Limb (tissue), 2 donors: Measurements from ENCODE around the gene NMUR2.

Source experiments
- DNase-seq, 2 donors: peaks; one replicate each; pipeline ENCODE4 v3.0.0-alpha.2; 2016; ENCODE audit errors: extremely low spot score in 2 of 2

The NMUR2 gene

DNA sequence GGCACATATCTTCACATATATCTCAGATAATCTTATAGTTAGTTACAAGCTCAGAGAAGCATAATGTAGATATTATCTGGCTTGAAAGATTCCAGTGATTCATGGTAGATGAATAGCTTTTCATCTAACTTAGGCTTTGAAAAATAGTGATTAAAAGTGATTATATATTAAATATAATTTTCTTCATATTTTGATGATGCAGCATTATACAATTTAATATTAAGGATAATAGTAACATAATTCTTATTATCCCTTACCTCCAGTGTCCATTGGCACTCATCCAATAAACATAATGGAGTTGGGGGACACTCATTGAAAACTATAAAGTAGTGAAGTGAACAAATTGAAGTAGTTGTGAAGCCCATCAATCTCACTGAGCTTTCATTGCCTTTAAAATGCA lies 35.8 kb downstream of the NMUR2 start:
- no peak for DNase-seq

DNA sequence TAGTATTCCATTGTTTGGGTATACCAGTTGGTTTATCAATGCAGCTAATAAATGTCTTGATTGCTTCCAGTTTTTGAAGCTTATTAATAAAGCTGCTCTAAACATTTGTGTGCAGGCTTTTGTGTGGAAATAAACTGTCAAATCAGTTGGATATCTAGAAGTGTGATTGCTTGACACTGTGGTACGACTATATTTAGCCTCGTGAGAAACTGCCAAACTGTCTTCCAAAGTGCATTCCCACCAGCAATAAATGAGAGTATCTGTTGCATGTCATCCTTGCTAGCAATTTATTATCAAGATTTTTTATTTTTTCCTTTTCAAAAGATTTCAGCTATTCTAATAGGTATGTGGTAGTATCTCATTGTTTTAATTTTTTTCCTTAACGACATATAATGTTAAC lies 37.5 kb downstream of the NMUR2 start:
- no peak for DNase-seq

DNA sequence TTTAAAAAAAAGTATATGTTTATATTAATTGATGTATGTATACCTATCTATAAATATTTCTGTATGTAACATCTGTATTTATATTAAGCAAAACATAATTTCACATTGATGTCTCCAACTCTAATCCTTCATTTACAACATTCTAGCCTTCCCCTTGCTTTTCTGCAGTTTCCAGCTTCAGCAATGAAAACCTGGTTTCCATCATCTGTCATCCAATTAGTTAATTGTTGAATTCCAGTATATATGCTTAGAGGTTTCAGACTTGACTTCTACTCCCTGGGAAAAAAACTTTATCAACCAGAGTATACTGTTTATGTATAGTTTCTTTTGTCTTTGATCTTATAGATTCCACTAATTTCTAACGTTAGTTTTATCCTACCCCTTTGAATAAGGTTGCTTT lies 38.4 kb downstream of the NMUR2 start:
- no peak for DNase-seq

DNA sequence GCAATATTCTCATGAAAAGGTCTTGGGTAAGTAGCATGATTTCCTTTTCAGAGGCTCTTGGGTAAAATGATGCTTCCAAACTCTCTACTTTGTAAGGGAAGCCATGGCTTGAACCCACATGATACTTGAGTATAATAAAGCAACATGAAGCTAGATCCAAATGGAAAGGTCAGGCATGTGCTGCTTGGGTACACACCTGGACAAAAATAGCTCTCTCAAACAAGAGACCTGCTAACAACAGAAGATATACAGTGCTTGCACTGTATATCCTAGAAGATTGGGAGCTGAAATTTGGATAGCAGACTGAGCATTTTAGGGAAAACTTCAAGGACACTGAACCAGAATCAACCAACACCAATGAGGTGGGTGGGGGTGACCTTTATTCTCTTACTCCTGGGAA lies 40.2 kb downstream of the NMUR2 start:
- no peak for DNase-seq

DNA sequence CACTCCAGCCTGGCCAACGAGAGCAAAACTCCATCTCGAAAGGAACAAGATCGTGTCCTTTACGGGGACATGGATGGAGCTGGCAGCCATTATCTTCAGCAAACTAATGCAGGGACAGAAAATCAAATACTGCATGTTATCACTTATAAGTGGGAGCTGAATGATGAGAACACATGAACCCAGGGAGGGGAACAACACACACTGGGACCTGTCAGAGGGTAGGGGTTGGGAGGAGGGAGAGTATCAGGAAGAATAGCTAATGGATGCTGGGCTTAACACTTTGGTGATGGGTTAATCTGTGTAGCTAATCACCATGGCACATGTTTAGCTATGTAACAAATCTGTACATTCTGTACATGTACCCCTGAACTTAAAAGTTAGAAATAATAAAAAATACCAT lies 40.9 kb downstream of the NMUR2 start:
- DNase-seq: no peak

DNA sequence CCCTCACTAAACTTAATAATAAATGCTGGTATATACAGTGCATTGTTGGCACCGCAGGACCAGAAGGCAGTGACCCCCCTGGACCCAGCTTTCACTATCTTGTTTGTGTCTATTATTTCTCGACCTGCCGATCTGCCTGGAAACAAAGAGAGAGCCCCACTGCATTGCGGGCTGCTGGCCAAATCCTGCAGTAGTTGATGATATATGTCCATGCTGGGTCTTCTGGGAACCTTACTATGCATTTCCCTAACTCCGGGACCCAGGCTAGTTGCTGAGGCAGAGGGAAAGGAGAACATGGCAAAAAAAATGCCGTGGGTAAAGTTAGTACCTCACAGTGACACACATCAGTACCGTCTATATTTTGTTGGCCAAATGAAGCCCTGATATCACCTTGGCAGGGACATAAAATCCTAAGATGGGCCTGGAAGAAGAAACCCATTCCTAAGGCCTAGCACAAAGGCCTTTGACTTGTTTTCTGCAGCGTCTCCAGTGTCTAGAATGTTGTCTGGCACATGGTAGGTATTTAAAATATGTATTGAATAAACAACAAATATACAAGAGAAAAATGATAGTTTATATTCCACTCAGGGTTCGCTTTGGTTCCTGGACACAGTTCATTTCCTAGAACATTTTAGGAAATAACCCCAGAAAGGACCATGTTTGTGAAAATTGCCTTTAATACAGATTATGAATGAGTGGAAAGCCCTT lies 46.1 kb downstream of the NMUR2 start:
- DNase-seq: peak in 1 of 2 donors; percentile 32

DNA sequence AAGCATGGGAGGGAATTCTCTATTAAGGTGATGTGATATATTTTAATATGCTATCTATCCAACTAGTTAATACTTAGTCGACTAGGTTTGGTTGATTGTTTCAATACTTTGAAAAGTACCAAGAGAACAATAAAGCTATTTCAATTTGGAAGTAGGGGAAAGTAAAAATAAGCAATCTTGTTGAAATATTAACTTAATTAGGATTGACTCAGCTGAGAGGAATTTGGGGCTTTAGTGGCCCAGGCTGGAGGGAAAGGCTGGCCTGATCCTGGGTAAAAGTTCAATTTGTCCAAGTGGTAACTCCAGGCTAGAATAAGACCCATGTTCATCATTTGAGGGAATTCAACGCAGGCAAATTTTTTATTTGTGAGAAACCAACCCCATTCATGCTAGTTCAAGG lies 48.6 kb downstream of the NMUR2 start:
- no peak for DNase-seq

DNA sequence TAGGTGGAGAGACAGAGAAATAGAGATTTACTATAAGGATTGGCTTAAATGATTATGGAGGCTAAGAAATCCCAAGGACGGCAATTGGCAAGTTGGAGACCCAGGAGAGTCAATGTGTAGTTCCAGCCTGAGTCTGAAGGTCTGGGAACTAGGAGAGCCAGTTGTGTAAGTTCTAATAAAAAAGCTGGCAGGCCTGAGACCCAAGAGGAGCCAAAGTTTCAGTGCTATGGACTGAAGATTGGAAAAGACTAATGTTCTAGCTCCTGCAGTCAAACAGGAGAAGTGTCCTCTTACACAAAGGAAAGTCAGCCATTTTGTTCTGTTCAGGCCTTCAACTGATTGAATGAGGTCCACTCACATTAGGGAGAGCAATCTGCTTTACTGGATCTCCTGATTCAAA lies 50.0 kb downstream of the NMUR2 start:
- DNase-seq: no peak

DNA sequence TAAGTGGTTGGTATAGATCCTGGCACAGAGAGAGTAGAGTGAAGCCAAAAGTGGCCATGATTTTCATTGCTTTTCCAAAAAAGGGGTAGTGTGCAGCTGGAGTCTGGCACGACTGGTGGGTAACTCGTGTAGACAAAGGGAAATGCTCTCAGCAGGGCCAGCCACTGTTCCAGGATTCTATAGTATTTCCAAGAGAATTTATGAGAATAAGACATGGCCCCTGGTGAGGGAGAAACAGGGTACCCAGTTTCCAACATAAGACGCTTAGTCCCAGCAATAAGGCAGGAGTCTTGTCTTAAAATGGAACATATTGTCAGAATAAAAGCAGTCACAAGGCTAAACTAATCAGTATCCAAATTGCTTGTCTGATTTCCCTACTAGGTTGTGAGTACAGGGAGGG lies 52.1 kb downstream of the NMUR2 start:
- no peak for DNase-seq

DNA sequence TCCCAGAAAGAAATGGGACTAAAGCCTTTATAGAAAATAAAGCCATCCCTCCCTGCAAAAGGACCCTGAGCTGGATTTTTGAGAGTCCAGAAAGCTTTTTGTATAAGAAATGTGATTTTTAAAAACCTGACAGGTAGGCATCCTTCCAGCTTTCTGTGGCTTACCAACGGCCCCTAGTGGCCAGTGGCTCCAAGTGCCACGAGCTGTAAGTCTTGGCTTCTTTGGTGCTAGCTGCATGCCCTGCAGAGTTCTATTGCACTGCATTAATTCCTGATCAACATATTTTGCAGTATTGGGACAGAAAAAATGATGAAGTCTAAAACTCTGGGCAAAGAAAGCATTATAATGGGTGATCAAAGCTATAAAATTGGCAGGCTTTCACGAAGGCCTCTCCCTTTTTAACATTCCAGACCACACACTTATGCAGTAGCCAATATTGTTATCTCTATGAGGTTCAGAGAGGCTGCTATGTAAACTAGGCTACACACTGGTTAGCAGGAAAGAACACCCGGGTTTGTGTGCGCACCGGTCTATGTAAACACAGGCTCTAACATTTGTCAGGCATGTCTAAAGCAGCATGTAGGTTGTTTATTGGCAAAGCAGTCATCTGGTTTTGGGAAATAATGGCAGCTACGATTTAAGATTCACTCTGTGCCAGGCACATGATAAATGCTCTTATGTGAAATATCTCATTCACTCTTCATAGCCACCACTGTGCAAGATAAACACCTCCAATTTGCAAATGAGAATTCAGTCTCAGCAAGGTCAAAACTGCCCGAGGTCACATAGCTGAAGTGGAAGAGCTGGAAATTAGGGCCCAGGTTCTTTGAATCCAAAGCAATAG lies 55.2 kb downstream of the NMUR2 start:
- peak; percentile 16 to 66 for DNase-seq
